A673 (cell line): ENCODE measurements around the gene RPL38. TPM values are rescaled to one million over a fixed set of nuclear protein-coding genes. Genes with fewer than 3 reads are reported as not detected.
A peak's percentile ranks its signal among the peaks of the same experiment; 100 is the strongest.

Experiments
- BruUV-seq: library from RNA; stranded (reverse); fragments of 400-500 nt; replicated peaks from 2 replicates; lab custom pipeline; 2021; lab: Mats Ljungman, UMichigan
- CTCF ChIA-PET: fragments of 300-600 bp; sonication (Branson Sonifier 250); formaldehyde crosslinking; loops from one replicate; lab custom pipeline; 2022; ENCODE audit warnings: antibody characterized with exemption; lab: Charles Lee
- POLR2A ChIA-PET: fragments of 300-600 bp; sonication (Branson Sonifier 250); formaldehyde crosslinking; loops from one replicate; lab custom pipeline; 2022; ENCODE audit warnings: antibody characterized with exemption; ENCODE audit not compliant: low non-redundant PET; lab: Charles Lee
- DNase-seq: peaks from one replicate; pipeline ENCODE4 v3.0.0-alpha.2; 2015; ENCODE audit warnings: low spot score
- H3K27ac ChIP-seq: fragments of 200-600 bp; sonication (generic); 2 replicates; pipeline ENCODE4 v1.5.1; 2016; ENCODE audit warnings: mixed run types, low read depth, mild to moderate bottlenecking, mixed read lengths, antibody characterized with exemption, low read length; ENCODE audit not compliant: poor library complexity, severe bottlenecking
- H3K27me3 ChIP-seq: fragments of 200-600 bp; sonication (generic); replicated peaks from 2 replicates; pipeline ENCODE4 v1.6.1; 2017; ENCODE audit warnings: mixed run types, low read depth, mild to moderate bottlenecking, mixed read lengths, antibody characterized with exemption, low read length; ENCODE audit not compliant: insufficient read depth, poor library complexity
- H3K36me3 ChIP-seq: fragments of 200-600 bp; sonication (generic); 2 replicates; pipeline ENCODE4 v1.6.1; 2016; ENCODE audit warnings: mixed run types, mild to moderate bottlenecking, mixed read lengths, antibody characterized with exemption, low read length; ENCODE audit not compliant: insufficient read depth, poor library complexity, severe bottlenecking
- H3K4me1 ChIP-seq: fragments of 200-600 bp; sonication (generic); 2 replicates; pipeline ENCODE4 v1.6.1; 2017; ENCODE audit warnings: mixed run types, mild to moderate bottlenecking, mixed read lengths, antibody characterized with exemption, low read length; ENCODE audit not compliant: insufficient read depth, poor library complexity, severe bottlenecking
- H3K4me3 ChIP-seq: fragments of 200-600 bp; sonication (generic); 2 replicates; pipeline ENCODE4 v1.5.1; 2016; ENCODE audit warnings: low read depth, mixed run types, mild to moderate bottlenecking, mixed read lengths, low read length; ENCODE audit not compliant: poor library complexity, severe bottlenecking
- H3K9me3 ChIP-seq: fragments of 200-600 bp; sonication (generic); 2 replicates; pipeline ENCODE4 v1.6.1; 2016; ENCODE audit warnings: mixed run types, low read depth, mild to moderate bottlenecking, mixed read lengths, antibody characterized with exemption, low read length; ENCODE audit not compliant: poor library complexity, severe bottlenecking
- CTCF ChIP-seq: fragments of 300-800, 200-600 bp; sonication (generic); conservative IDR thresholded peaks from 2 replicates; pipeline ENCODE4 v1.5.1; 2017; ENCODE audit warnings: low read depth, mild to moderate bottlenecking, antibody characterized with exemption, low read length, moderate library complexity, mixed read lengths
- EZH2 ChIP-seq: fragments of 200-600 bp; sonication (generic); IDR thresholded peaks from 2 replicates; pipeline ENCODE4 v1.6.1; 2017; ENCODE audit warnings: borderline replicate concordance, low read depth, mild to moderate bottlenecking, mixed read lengths, antibody characterized with exemption, low read length; ENCODE audit not compliant: poor library complexity, severe bottlenecking
- intact Hi-C: fragments of 100-400 bp; cut with micrococcal nuclease; formaldehyde crosslinking; loops from one replicate; pipeline ENCODE4 v1.10.0; 2022; ENCODE audit not compliant: unreplicated experiment
- total RNA-seq: library from RNA; stranded (reverse); gene quantifications from 2 replicates; pipeline ENCODE4 v1.2.3, GENCODE V29; 2021

RPL38 gene
- total RNA-seq, 1 experiment from 2014 or later = 996 TPM

DNA sequence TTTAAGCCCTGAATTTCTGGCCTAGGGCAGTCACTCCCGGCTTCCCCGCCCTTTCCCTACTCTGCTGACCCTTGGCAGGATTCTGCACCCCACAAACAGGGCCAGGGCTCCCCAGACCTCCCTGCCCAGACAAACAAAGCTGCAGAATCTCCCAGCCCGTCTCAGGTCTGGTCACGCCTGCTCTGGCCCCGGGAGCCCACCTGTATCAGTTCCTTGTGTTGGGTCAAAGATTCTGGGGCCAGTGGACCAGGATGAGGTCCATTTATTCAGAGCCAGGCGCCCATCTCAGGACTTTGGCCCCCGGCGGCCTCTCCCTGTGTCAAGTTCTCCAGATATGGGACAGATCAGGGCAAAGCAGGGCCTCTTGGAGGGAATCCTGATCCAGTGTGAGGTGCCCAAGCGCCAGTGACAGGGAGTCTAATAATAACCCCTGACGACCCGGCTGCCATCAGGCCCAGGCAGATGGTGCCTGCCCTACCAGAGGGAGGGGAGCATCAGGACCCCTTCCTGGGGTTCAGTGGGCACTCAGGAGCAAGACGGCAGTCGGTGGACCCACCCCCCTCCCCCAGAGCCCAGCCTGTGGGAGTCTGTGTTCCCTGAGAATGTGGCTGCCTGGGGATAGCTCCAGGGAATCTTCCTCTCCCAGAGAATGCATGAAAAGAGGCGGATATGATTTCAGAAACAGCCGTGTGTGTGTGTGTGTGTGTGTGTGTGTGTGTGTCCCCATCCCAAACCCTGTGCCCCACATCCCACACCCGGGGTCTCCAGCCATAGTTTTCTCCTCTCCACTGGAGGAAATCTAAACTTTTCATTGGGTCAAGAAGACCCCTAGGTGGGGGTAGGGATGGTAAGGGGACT lies 11.2 kb downstream of the RPL38 start:
- Histone ChIP-seq H3K4me1 (peaks cover 21% of the 10 kb centered on the region), H3K9me3 (no peaks in the 10 kb centered on the region), H3K36me3 (peaks cover 13% of the 10 kb centered on the region), H3K27ac (no peak overlapping the region), H3K27me3 (no peaks in the 10 kb centered on the region), H3K4me3 (peak overlapping the region; percentile 66)
- CTCF ChIA-PET = interaction anchor here (0.6 to 0.9 kb wide), 2 partner anchors 82 to 144 kb away, joined by 4 to 5 read pairs; no protein-coding TSS in a partner anchor
- no TSS peak for BruUV-seq
- TF ChIP-seq EZH2 (no peak), CTCF (no peak)
- POLR2A ChIA-PET = no interaction called here
- intact Hi-C loops = loop anchor here (5.0 to 10.0 kb wide), 3 partner anchors 83 to 240 kb away; no protein-coding TSS in a partner anchor
- peak; percentile 60 for DNase-seq

DNA sequence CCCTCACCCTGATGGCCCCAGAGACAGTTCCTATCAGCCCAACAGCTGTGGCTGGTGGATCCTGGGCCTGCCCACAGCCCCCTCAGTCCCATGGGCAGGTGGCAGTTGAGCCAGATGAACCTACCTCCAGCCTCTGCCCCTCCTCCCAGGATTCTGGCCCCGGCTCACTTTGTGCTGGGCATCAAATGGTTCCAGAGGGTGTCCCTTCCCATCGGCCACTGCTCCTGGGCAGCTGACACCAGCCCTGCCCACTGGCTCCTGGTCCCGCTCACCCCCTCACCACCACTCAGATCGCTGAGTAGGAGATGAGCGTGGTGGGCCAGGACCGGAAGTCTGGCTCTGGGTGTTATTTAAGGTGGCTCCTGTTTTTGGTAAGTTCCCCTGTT lies 11.9 kb downstream of the RPL38 start:
- H3K27ac ChIP-seq = no peak overlapping the region
- no peak for TF ChIP-seq EZH2
- no peak for TF ChIP-seq CTCF
- POLR2A ChIA-PET = no interaction called here

DNA sequence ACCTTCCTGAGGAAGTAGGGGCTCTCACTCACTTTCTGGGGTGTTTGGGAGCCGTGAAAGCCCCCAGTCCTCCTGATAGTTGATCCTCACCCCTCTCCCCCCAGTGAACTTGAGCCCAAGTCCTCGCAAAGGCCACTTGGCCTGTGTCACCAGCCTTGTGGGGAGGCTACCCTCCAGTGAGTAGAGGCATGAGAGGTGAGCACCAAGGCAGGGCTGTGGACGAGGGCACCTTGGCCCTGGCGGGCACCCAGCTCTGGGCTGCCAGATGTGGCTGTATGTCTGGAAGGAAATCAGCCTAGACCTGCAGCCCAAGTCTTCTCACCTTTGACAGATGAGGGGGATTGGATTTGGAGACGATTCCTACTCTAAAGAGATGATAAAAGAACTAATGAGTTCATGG lies 13.0 kb downstream of the RPL38 start:
- H3K27ac ChIP-seq = no peak overlapping the region
- no TSS peak for BruUV-seq
- no peak for TF ChIP-seq CTCF
- TF ChIP-seq EZH2 = no peak
- no peak for DNase-seq
- intact Hi-C loops = loop anchor here (10.0 kb wide), 1 partner anchor 238 kb away; no protein-coding TSS in a partner anchor
- ChIA-PET CTCF (no interaction called here), POLR2A (no interaction called here)
- peaks cover 13% of the 10 kb centered on the region for H3K4me1 ChIP-seq
- no peaks in the 10 kb centered on the region for H3K27me3 ChIP-seq
- no peaks in the 10 kb centered on the region for H3K9me3 ChIP-seq
- H3K36me3 ChIP-seq = no peaks in the 10 kb centered on the region
- no peak overlapping the region for H3K4me3 ChIP-seq

More for the DNA sequence above, 11.9 kb downstream of the RPL38 start:
- Histone ChIP-seq H3K36me3 (peaks cover 7% of the 10 kb centered on the region), H3K4me1 (peaks cover 19% of the 10 kb centered on the region), H3K4me3 (no peak overlapping the region), H3K9me3 (no peaks in the 10 kb centered on the region), H3K27me3 (no peaks in the 10 kb centered on the region)
- intact Hi-C loops = loop anchor here (10.0 kb wide), 1 partner anchor 239 kb away; no protein-coding TSS in a partner anchor
- CTCF ChIA-PET = interaction anchor here (0.6 kb wide), 1 partner anchor 144 kb away, joined by 5 read pairs; no protein-coding TSS in a partner anchor
- DNase-seq = no peak
- BruUV-seq = no TSS peak
